ENCODE measurements around the gene ENTPD2.

GRCh38 chr9:137073992-137074399 is 20.1 kb upstream of the ENTPD2 start:
- TF ChIP-seq POLR2A (IDR thresholded peaks at IDR 0.05) (no peak), CTCF (IDR thresholded peaks at IDR 0.05) (no peak)
